Ascending aorta (tissue), 2 donors: Measurements from ENCODE around the gene RBM26. TPM values are rescaled to one million over a fixed set of nuclear protein-coding genes. Genes with fewer than 3 reads are reported as not detected.

Experiments
- DNase-seq, 2 donors: peaks; one replicate each; pipeline ENCODE4 v3.0.0-alpha.2; 2019; ENCODE audit warnings: low spot score in 2 of 2
- H3K27ac ChIP-seq, 2 donors: fragments of 200-600 bp; sonication (generic); one replicate each; pipeline ENCODE4 v1.5.1; 2016 to 2017; ENCODE audit warnings: mild to moderate bottlenecking in 1 of 2
- H3K27me3 ChIP-seq: fragments of 200-600 bp; sonication (generic); one replicate; pipeline ENCODE4 v1.5.1; 2017
- H3K36me3 ChIP-seq, 2 donors: fragments of 200-600 bp; sonication (generic); one replicate each; pipeline ENCODE4 v1.5.1; 2016
- H3K4me1 ChIP-seq, 2 donors: fragments of 200-600 bp; sonication (generic); one replicate each; pipeline ENCODE4 v1.5.1; 2016 to 2017; ENCODE audit warnings: mild to moderate bottlenecking in 1 of 2
- H3K4me3 ChIP-seq, 2 donors: fragments of 200-600 bp; sonication (generic); one replicate each; pipeline ENCODE4 v1.5.1; 2016 to 2017; ENCODE audit warnings: mild to moderate bottlenecking in 1 of 2
- H3K9me3 ChIP-seq, 2 donors: fragments of 200-600 bp; sonication (generic); one replicate each; pipeline ENCODE4 v1.5.1; 2016
- intact Hi-C: fragments of 100-400 bp; cut with DNase I; formaldehyde crosslinking; loops from one replicate; pipeline ENCODE4 v1.15.1; 2023
- total RNA-seq: library from RNA; depleted of rRNA; stranded (reverse); fragments of >200 nt; gene quantifications from one replicate; pipeline ENCODE4 v1.1.0, GENCODE V29; 2016
- TF ChIP-seq, protein P1 (sequence below), 3 experiments: fragments of 200-600 bp in 2 of 3; fragments of 450-650 bp in 1 of 3; sonication (generic) in 2 of 3; IDR thresholded peaks; one replicate each; pipeline ENCODE4 v1.5.1; 2016 to 2019; ENCODE audit warnings: antibody characterized with exemption in 3 of 3, mild to moderate bottlenecking in 1 of 3, moderate library complexity in 1 of 3

The RBM26 gene
- total RNA-seq, 1 donor from 2014 or later = 12.8 TPM

DNA sequence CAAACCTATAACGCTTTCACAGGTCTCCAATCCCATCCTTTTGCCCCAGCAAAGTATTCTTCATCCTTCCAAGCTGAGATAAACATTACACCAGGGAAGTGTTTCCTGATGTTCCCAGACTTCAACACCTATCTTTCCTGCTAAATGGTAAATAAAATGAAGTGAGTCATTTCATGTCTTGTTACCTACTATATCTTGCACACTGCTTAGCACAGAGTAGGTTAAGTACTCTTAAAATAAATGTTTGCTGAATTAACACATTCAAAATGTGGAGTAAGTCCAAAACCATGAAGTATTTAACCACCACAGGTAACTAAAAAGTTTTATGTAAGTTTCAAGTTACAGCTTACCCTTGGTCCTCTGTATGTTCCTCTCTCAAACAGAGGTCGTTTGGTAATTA lies 3.4 kb downstream of the RBM26 start:
- Histone ChIP-seq H3K27ac (no peak overlapping the region), H3K4me1 (peaks cover 0 to 37% of the 10 kb centered on the region in 2 donors), H3K9me3 (no peaks in the 10 kb centered on the region), H3K36me3 (peaks cover 0 to 10% of the 10 kb centered on the region in 2 donors), H3K27me3 (no peaks in the 10 kb centered on the region), H3K4me3 (peak overlapping the region; percentile 17 to 99)
- TF ChIP-seq, protein P1, sequence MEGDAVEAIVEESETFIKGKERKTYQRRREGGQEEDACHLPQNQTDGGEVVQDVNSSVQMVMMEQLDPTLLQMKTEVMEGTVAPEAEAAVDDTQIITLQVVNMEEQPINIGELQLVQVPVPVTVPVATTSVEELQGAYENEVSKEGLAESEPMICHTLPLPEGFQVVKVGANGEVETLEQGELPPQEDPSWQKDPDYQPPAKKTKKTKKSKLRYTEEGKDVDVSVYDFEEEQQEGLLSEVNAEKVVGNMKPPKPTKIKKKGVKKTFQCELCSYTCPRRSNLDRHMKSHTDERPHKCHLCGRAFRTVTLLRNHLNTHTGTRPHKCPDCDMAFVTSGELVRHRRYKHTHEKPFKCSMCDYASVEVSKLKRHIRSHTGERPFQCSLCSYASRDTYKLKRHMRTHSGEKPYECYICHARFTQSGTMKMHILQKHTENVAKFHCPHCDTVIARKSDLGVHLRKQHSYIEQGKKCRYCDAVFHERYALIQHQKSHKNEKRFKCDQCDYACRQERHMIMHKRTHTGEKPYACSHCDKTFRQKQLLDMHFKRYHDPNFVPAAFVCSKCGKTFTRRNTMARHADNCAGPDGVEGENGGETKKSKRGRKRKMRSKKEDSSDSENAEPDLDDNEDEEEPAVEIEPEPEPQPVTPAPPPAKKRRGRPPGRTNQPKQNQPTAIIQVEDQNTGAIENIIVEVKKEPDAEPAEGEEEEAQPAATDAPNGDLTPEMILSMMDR (IDR thresholded peaks at IDR 0.05) = no peak
- no peak for DNase-seq
- intact Hi-C loops = loop anchor here (10.0 kb wide), 1 partner anchor 748 kb away; the partner anchor contains the start of gene OBI1

DNA sequence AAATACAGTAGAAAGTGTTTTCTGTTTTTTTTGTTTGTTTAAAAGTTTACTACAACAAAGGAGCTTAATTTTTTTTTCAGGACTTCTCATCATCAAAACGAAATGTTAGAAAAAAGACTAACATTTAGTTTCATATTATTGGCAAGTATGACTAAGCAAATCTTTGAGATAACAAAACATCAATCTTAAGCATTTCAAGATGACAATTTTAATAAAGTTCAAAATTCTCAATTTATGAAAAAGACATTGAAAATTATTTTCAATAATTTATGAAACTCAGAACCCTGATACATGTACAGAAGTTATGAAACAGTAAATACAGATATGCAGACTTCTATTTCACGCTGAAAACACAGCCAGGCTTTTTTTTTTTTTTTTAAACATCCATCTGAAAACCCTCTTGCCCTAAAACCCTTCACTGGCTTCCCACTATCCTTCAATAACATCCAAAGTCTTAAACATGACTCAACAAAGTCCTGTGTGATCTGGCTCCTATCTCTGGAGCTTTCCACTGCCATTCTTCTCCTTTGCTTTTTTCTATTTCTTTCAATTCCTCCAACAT lies 3.9 kb downstream of the RBM26 start:
- DNase-seq = no peak
- TF ChIP-seq, protein P1 (IDR thresholded peaks at IDR 0.05) = no peak
- intact Hi-C loops = loop anchor here (10.0 kb wide), 1 partner anchor 747 kb away; the partner anchor contains the start of gene OBI1
- Histone ChIP-seq H3K27me3 (no peaks in the 10 kb centered on the region), H3K36me3 (peaks cover 0 to 12% of the 10 kb centered on the region in 2 donors), H3K4me3 (no peak overlapping the region), H3K9me3 (no peaks in the 10 kb centered on the region), H3K4me1 (peaks cover 0 to 37% of the 10 kb centered on the region in 2 donors), H3K27ac (no peak overlapping the region)

DNA sequence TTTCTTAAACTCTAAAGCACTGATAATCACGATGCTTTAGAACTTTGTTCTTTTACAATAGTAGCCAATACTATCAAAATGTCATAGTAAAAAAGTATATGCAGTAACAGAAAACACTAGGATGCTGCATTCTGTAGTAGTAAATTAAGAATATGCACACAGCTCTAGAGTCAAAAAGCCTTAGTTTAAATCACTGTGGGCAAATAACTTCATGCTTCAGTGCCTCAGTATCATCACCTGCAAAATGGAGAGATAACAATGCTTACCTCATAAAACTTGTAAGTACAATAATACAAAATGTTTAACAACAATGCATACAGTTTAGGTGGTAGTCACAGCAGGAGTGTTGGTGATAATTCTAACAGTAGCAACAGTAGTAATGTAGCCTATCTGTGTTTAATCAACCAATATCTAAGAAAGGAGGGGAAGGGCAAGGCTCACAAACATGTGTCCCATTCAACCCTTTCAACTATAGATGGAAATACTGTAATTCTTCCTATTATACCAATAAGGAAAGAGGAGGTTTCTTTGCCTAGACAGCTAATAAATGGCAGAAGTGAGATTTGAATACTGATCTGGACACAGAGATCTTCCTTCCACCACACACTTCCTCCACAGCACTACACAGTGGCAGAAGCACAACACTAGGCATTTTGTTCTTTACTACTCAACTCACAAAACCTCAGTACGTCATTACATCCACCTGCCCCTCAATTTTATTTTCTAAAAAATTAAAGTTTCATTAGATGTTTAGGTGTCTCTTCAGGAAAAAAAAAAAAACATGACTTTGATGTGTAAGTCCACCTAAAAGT lies 4.6 kb downstream of the RBM26 start:
- H3K27me3 ChIP-seq = no peaks in the 10 kb centered on the region
- no peak overlapping the region for H3K4me3 ChIP-seq
- no peaks in the 10 kb centered on the region for H3K9me3 ChIP-seq
- H3K4me1 ChIP-seq = peaks cover 0 to 32% of the 10 kb centered on the region in 2 donors
- DNase-seq = no peak
- TF ChIP-seq, protein P1 (IDR thresholded peaks at IDR 0.05) = no peak
- H3K36me3 ChIP-seq = peaks cover 0 to 17% of the 10 kb centered on the region in 2 donors
- intact Hi-C loops = loop anchor here (10.0 kb wide), 1 partner anchor 747 kb away; the partner anchor contains the start of gene OBI1
- H3K27ac ChIP-seq = no peak overlapping the region

DNA sequence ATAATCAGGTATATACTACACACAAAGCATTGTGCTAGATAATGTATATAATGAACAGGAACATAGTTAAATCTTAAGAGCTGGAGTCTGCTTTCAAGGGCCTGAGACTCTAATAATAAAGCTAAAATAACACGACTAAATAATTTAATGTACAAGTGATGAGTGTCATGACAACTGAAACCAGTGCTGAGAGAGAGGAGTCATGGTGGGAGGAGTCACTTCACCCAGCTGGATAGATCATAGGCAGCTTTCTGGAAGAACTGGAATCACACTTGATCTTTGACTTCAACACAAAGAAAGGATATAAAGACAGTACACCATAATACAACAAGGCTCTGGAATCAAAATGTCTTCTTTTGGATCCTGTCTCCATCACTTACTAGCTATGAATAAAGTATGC lies 7.1 kb downstream of the RBM26 start:
- Histone ChIP-seq H3K27ac (no peak overlapping the region), H3K4me1 (peaks cover 0 to 25% of the 10 kb centered on the region in 2 donors), H3K27me3 (no peaks in the 10 kb centered on the region), H3K4me3 (no peak overlapping the region), H3K9me3 (peaks cover 0 to 11% of the 10 kb centered on the region in 2 donors), H3K36me3 (peaks cover 0 to 28% of the 10 kb centered on the region in 2 donors)
- intact Hi-C loops = no loop called here
- TF ChIP-seq, protein P1 (IDR thresholded peaks at IDR 0.05) = no peak
- DNase-seq = no peak

DNA sequence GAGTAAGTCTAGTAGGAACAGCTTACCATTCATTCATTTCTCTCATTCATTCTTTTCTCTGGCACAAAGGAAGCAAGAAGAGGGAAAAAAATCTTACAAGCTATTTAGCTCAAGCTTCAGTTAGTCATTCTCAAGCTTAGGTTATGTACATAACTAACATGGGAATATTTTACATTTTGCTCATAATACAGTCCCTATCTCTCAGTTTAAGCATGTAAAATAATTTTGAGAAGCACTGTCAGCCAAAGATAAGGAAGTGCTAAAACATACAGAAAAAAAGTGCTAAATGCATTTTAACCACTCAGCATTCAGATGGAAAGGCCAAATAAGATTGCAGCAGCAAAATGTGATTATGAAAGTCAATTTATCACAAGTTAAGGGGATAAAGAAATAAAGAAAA lies 7.9 kb downstream of the RBM26 start:
- H3K27me3 ChIP-seq = no peaks in the 10 kb centered on the region
- intact Hi-C loops = no loop called here
- no peak for DNase-seq
- no peak overlapping the region for H3K27ac ChIP-seq
- TF ChIP-seq, protein P1 (IDR thresholded peaks at IDR 0.05) = no peak
- peaks cover 0 to 28% of the 10 kb centered on the region in 2 donors for H3K36me3 ChIP-seq
- peaks cover 0 to 11% of the 10 kb centered on the region in 2 donors for H3K9me3 ChIP-seq
- no peak overlapping the region for H3K4me3 ChIP-seq
- H3K4me1 ChIP-seq = peaks cover 0 to 17% of the 10 kb centered on the region in 2 donors
